HepG2 (cell line): ENCODE data around the gene MOGAT3. TPM values are rescaled to one million over a fixed set of nuclear protein-coding genes. Genes with fewer than 3 reads are reported as not detected.
A peak's percentile ranks its signal among the peaks of the same experiment; 100 is the strongest.

Source experiments
- BCL6 ChIP-seq: IDR thresholded peaks from 2 replicates; pipeline ENCODE4 v1.6.1; 2016; ENCODE audit warnings: missing genetic modification reagents, missing compliant biosample characterization
- FOXA1 ChIP-seq, 2 experiments: fragments of 450-650 bp in 1 of 2; sonication (generic) in 1 of 2; formaldehyde crosslinking in 1 of 2; IDR thresholded peaks; 2 replicates each; pipeline versions ENCODE4 v1.4.0 to v1.6.1; 2016 to 2020; ENCODE audit warnings: missing genetic modification reagents in 1 of 2
- FOXA3 ChIP-seq: IDR thresholded peaks from 2 replicates; pipeline ENCODE4 v1.6.1; 2016; ENCODE audit warnings: missing genetic modification reagents, missing compliant biosample characterization
- HMG20B ChIP-seq: conservative IDR thresholded peaks from 2 replicates; pipeline ENCODE4 v1.6.1; 2016; ENCODE audit warnings: missing genetic modification reagents, missing compliant biosample characterization
- ISL2 ChIP-seq: sonication (generic); formaldehyde crosslinking; IDR thresholded peaks from 2 replicates; pipeline ENCODE4 v1.5.0; 2020; ENCODE audit warnings: missing genetic modification reagents
- LCORL ChIP-seq, 2 experiments: fragments of 450-650 bp in 1 of 2; sonication (generic) in 1 of 2; formaldehyde crosslinking in 1 of 2; IDR thresholded peaks; 2 replicates each; pipeline versions ENCODE4 v1.5.0 to v1.6.1; 2017 to 2020; ENCODE audit warnings: antibody characterized with exemption in 1 of 2, missing genetic modification reagents in 1 of 2
- MAX ChIP-seq: IDR thresholded peaks from 2 replicates; pipeline ENCODE4 v1.6.1; 2012; ENCODE audit warnings: inconsistent platforms
- MAZ ChIP-seq, 2 experiments: sonication (generic) in 1 of 2; formaldehyde crosslinking in 1 of 2; IDR thresholded peaks; 2 replicates each; pipeline versions ENCODE4 v1.5.0 to v1.6.1; 2012 to 2020; ENCODE audit warnings: low read depth in 2 of 2, mild to moderate bottlenecking in 2 of 2, borderline replicate concordance in 1 of 2, improper control_type of control experiment in 1 of 2, low read length in 1 of 2, missing genetic modification reagents in 1 of 2, moderate library complexity in 1 of 2
- PAXIP1 ChIP-seq: sonication (generic); formaldehyde crosslinking; conservative IDR thresholded peaks from 2 replicates; pipeline ENCODE4 v1.4.0; 2020; ENCODE audit warnings: mild to moderate bottlenecking, missing genetic modification reagents, moderate library complexity
- REXO4 ChIP-seq: sonication (generic); formaldehyde crosslinking; IDR thresholded peaks from 2 replicates; pipeline ENCODE4 v1.8.0; 2022; ENCODE audit warnings: missing genetic modification reagents, mild to moderate bottlenecking, borderline replicate concordance
- SAP130 ChIP-seq: IDR thresholded peaks from 2 replicates; pipeline ENCODE4 v1.6.1; 2016; ENCODE audit warnings: low read depth
- SNAPC4 ChIP-seq: sonication (generic); formaldehyde crosslinking; IDR thresholded peaks from 2 replicates; pipeline ENCODE4 v1.4.0; 2020; ENCODE audit warnings: mild to moderate bottlenecking, missing genetic modification reagents
- SOX13 ChIP-seq, 3 experiments: fragments of 450-650 bp in 1 of 3; sonication (generic) in 1 of 3; formaldehyde crosslinking in 1 of 3; IDR thresholded peaks in 2 of 3; conservative IDR thresholded peaks in 1 of 3; 2 replicates each; pipeline versions ENCODE4 v1.5.0 to v1.6.1; 2016 to 2020; ENCODE audit warnings: antibody characterized with exemption in 1 of 3, mild to moderate bottlenecking in 1 of 3, missing compliant biosample characterization in 1 of 3, missing genetic modification reagents in 1 of 3, moderate library complexity in 1 of 3
- ZMYM3 ChIP-seq: sonication (generic); formaldehyde crosslinking; IDR thresholded peaks from 2 replicates; pipeline ENCODE4 v1.5.1; 2020; ENCODE audit warnings: mild to moderate bottlenecking, missing genetic modification reagents
- ZNF121 ChIP-seq: sonication (generic); formaldehyde crosslinking; IDR thresholded peaks from 2 replicates; pipeline ENCODE4 v1.5.0; 2020; ENCODE audit warnings: mild to moderate bottlenecking, missing genetic modification reagents
- ZNF530 ChIP-seq: sonication (generic); formaldehyde crosslinking; IDR thresholded peaks from 2 replicates; pipeline ENCODE4 v1.5.0; 2020; ENCODE audit warnings: low read depth, mild to moderate bottlenecking, missing genetic modification reagents
- ZNF644 ChIP-seq: IDR thresholded peaks from 2 replicates; pipeline ENCODE4 v1.6.1; 2016; ENCODE audit warnings: low read depth
- ZNF770 ChIP-seq: sonication (generic); formaldehyde crosslinking; IDR thresholded peaks from 2 replicates; pipeline ENCODE4 v1.5.0; 2020; ENCODE audit warnings: mild to moderate bottlenecking, missing genetic modification reagents
- polyA plus RNA-seq, 8 experiments: library from polyadenylated mRNA; depleted of rRNA in 3 of 8; stranded (reverse) in 7 of 8; unstranded in 1 of 8; fragments of >200 nt; fragmentation: Illumina TruSeq in 4 of 8; extraction: Trizol in 4 of 8; gene quantifications; 2 replicates each; pipeline versions ENCODE4 v1.2.1 to v1.2.3, GENCODE V29; 2011 to 2016; ENCODE audit warnings: low read depth in 4 of 8, missing spikeins in 1 of 8, mixed read lengths in 1 of 8; ENCODE audit not compliant: insufficient read depth in 1 of 8
- total RNA-seq, 5 experiments: library from RNA; depleted of rRNA; stranded (reverse); fragments of >200 nt; fragmentation: Illumina TruSeq; extraction: Trizol; gene quantifications; 2 replicates each; pipeline ENCODE4 v1.2.3, GENCODE V29; 2016; ENCODE audit warnings: low read depth in 1 of 5

Gene MOGAT3
- total and polyA plus RNA-seq, 2 of the 13 experiments (the other 11 are each of a cell fraction or from before 2014, with no cell fraction given), result 22.5 to 30.5 TPM

- no peak for TF ChIP-seq SNAPC4
- TF ChIP-seq ZNF121 (CRISPR knock-in tag), result peak; percentile 96
- TF ChIP-seq MAZ (IDR thresholded peaks at IDR 0.05; ENCODE audit: borderline replicate concordance, low read depth, low read length), result no peak
- no peak for TF ChIP-seq MAZ (CRISPR knock-in tag; IDR thresholded peaks at IDR 0.05; ENCODE audit: low read depth)
- TF ChIP-seq HMG20B, result no peak
- TF ChIP-seq ISL2 (CRISPR knock-in tag), result no peak
- 0 out of 2 replicates have a peak, but pooled peaks have one; percentile 10 for TF ChIP-seq FOXA3 (CRISPR knock-in tag)
- 0 out of 2 replicates have a peak, but pooled peaks have one; percentile 29 for TF ChIP-seq PAXIP1 (CRISPR knock-in tag)
- TF ChIP-seq REXO4 (CRISPR knock-in tag), result no peak
- peak; percentile 96 for TF ChIP-seq ZNF770 (CRISPR knock-in tag)
- 0 out of 2 replicates have a peak, but pooled peaks have one; percentile 18 for TF ChIP-seq MAX
- no peak for TF ChIP-seq ZNF530
- TF ChIP-seq SOX13 (IDR thresholded peaks at IDR 0.05), result no peak
- TF ChIP-seq SOX13 (CRISPR knock-in tag; conservative IDR thresholded peaks at IDR 0.05 in 1 of 2, IDR thresholded peaks at IDR 0.05 in 1 of 2), result no peak
- peak; percentile 27; the same call in 1 of the 2 replicates for TF ChIP-seq SAP130 (CRISPR knock-in tag)
- peak; percentile 50; the same call in 1 of the 2 replicates for TF ChIP-seq ZMYM3 (CRISPR knock-in tag)
- TF ChIP-seq LCORL (IDR thresholded peaks at IDR 0.05), result no peak
- TF ChIP-seq LCORL (CRISPR knock-in tag; IDR thresholded peaks at IDR 0.05), result no peak
- TF ChIP-seq BCL6 (CRISPR knock-in tag), result peak; percentile 89
- no peak for TF ChIP-seq ZNF644
- no peak for TF ChIP-seq FOXA1 (IDR thresholded peaks at IDR 0.05)
- TF ChIP-seq FOXA1 (CRISPR knock-in tag; IDR thresholded peaks at IDR 0.05), result peak; percentile 42
Measured at GRCh38 chr7:101185258-101185839, 15.5 kb downstream of the MOGAT3 start (continued).
